ENCODE data around the gene DEFB129. TPM values are rescaled to one million over a fixed set of nuclear protein-coding genes. Genes with fewer than 3 reads are reported as not detected.

Gene DEFB129
- polyA plus RNA-seq, 1 donor from 2014 or later: not detected

Other genes with a start within 250 kb of the DEFB129 start
- gene DEFB125, start 139.6 kb upstream of the DEFB129 start, polyA plus RNA-seq: not detected in 2 replicates
- gene DEFB126, start 84.7 kb upstream of the DEFB129 start, polyA plus RNA-seq: not detected in 2 replicates
- not detected in 2 replicates for gene DEFB127, start 69.8 kb upstream of the DEFB129 start, polyA plus RNA-seq
- gene DEFB128, start 37.5 kb upstream of the DEFB129 start, polyA plus RNA-seq: not detected in 2 replicates
- not detected in 2 replicates for gene DEFB132, start 30.5 kb downstream of the DEFB129 start, polyA plus RNA-seq
- 7.8 and 10.9 TPM in 2 replicates for gene C20orf96, start 63.5 kb downstream of the DEFB129 start, polyA plus RNA-seq
- 15.5 and 19.5 TPM in 2 replicates for gene ZCCHC3, start 70.3 kb downstream of the DEFB129 start, polyA plus RNA-seq
- 6.8 and 9.6 TPM in 2 replicates for gene SOX12, start 98.3 kb downstream of the DEFB129 start, polyA plus RNA-seq
- gene NRSN2, start 119.9 kb downstream of the DEFB129 start, polyA plus RNA-seq: 19.6 and 43.1 TPM in 2 replicates
- gene TRIB3, start 153.5 kb downstream of the DEFB129 start, polyA plus RNA-seq: 6.0 and 6.8 TPM in 2 replicates
- 38.4 and 60.2 TPM in 2 replicates for gene RBCK1, start 181.0 kb downstream of the DEFB129 start, polyA plus RNA-seq
- 25.1 and 28.4 TPM in 2 replicates for gene TBC1D20, start 235.3 kb downstream of the DEFB129 start, polyA plus RNA-seq